ENCODE results near the gene MED12L.

Gene MED12L

GRCh38 chr3:151460228-151460627 is 374.8 kb downstream of the MED12L start:
- TF ChIP-seq, protein P1, sequence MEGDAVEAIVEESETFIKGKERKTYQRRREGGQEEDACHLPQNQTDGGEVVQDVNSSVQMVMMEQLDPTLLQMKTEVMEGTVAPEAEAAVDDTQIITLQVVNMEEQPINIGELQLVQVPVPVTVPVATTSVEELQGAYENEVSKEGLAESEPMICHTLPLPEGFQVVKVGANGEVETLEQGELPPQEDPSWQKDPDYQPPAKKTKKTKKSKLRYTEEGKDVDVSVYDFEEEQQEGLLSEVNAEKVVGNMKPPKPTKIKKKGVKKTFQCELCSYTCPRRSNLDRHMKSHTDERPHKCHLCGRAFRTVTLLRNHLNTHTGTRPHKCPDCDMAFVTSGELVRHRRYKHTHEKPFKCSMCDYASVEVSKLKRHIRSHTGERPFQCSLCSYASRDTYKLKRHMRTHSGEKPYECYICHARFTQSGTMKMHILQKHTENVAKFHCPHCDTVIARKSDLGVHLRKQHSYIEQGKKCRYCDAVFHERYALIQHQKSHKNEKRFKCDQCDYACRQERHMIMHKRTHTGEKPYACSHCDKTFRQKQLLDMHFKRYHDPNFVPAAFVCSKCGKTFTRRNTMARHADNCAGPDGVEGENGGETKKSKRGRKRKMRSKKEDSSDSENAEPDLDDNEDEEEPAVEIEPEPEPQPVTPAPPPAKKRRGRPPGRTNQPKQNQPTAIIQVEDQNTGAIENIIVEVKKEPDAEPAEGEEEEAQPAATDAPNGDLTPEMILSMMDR (IDR thresholded peaks at IDR 0.05; ENCODE audit: low read depth, low read length) = no peak
- no peak overlapping the region for H3K27ac ChIP-seq
- H3K9me3 ChIP-seq (ENCODE audit: severe bottlenecking) = no peaks in the 10 kb centered on the region
- H3K36me3 ChIP-seq = no peaks in the 10 kb centered on the region
- DNase-seq = no peak
- no peak overlapping the region for H3K4me3 ChIP-seq (ENCODE audit: low read depth, low read length)
- H3K27me3 ChIP-seq (ENCODE audit: insufficient read depth, low read depth, severe bottlenecking) = peaks cover 79% of the 10 kb centered on the region

DNA sequence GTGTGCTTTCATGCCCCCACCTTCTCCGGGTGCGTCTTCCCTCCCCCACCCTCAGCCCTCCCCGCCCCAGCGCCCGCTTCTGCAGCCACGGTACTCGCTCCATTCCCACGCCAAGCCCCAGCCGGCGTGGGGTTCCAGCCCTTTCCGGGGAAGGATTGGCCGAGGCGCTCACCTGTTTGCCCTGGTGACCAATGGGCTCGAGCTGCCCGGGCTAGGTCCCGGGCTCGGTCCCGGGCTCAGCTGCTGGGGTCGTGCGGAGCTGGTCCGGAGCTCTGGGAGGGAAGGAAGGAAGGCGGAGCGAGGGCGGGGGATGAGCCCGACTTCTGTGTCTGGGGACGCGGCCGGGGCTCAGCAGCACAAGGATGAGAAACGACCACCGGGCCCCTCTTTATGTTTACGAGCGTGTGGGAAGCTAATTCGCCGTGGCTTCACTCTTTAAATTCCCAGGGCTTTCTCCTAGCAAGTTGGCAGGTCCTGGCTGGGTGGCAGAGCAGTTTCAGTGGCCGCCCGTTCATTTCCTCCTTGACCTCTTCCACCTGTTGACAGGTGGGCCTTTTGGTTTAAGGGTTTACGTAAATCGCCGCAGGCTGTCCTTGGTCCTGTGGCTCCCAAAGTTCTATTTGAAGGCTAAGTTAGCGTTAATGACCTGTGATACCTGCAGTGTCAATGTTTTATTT is 375.4 kb downstream of the MED12L start, which contains the start of gene IGSF10:
IGSF10 (minus strand) TSS at position 288 of the 677 bp plus-strand sequence. CDS start 2,352 bp downstream, outside the sequence.
- TF ChIP-seq, protein P1 (IDR thresholded peaks at IDR 0.05; ENCODE audit: low read depth, low read length) = no peak
- peaks cover 83% of the 10 kb centered on the region for H3K27me3 ChIP-seq (ENCODE audit: insufficient read depth, low read depth, severe bottlenecking)
- H3K9me3 ChIP-seq (ENCODE audit: severe bottlenecking) = no peaks in the 10 kb centered on the region
- H3K4me3 ChIP-seq (ENCODE audit: low read depth, low read length) = no peak within 1 kb of the TSS
- peak; percentile 8 for DNase-seq
- no peaks in the 10 kb centered on the region for H3K36me3 ChIP-seq
- H3K27ac ChIP-seq = no peak within 1 kb of the TSS

- H3K9me3 ChIP-seq (ENCODE audit: severe bottlenecking) = no peaks in the 10 kb centered on the region
- H3K4me3 ChIP-seq (ENCODE audit: low read depth, low read length) = no peak overlapping the region
- H3K27me3 ChIP-seq (ENCODE audit: insufficient read depth, low read depth, severe bottlenecking) = peaks cover 79% of the 10 kb centered on the region
- H3K36me3 ChIP-seq = no peaks in the 10 kb centered on the region
- no peak for DNase-seq
- H3K27ac ChIP-seq = no peak overlapping the region
- TF ChIP-seq, protein P1 (IDR thresholded peaks at IDR 0.05; ENCODE audit: low read depth, low read length) = no peak
These were observed 376.9 kb downstream of the MED12L start for GRCh38 chr3:151462278-151462780.

DNA sequence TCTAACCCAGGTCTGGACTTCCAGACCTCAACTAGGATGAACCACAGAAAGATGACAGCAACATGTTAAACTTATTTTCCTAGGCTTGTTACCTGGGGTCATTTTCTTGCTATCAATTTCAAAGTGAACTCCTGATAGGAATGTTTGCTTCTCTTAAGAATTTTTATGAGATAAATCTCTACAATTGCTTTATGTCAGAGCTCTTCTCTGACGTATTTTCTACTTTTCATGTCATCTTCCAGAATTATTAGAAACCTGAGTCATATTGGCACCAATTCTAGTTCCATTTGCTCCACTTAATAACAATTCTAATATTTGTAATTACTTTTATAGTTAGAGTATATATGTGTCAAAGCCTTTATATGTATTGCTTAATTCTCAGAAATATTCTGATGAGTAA is 377.5 kb downstream of the MED12L start:
- Histone ChIP-seq H3K36me3 (no peaks in the 10 kb centered on the region), H3K27me3 (ENCODE audit: insufficient read depth, low read depth, severe bottlenecking) (peaks cover 77% of the 10 kb centered on the region), H3K4me3 (ENCODE audit: low read depth, low read length) (no peak overlapping the region), H3K27ac (no peak overlapping the region), H3K9me3 (ENCODE audit: severe bottlenecking) (no peaks in the 10 kb centered on the region)
- no peak for DNase-seq
- TF ChIP-seq, protein P1 (IDR thresholded peaks at IDR 0.05; ENCODE audit: low read depth, low read length) = no peak

GRCh38 chr3:151467069-151467468 is 381.6 kb downstream of the MED12L start:
- H3K4me3 ChIP-seq (ENCODE audit: low read depth, low read length) = no peak overlapping the region
- no peak overlapping the region for H3K27ac ChIP-seq
- TF ChIP-seq, protein P1 (IDR thresholded peaks at IDR 0.05; ENCODE audit: low read depth, low read length) = no peak
- peaks cover 55% of the 10 kb centered on the region for H3K27me3 ChIP-seq (ENCODE audit: insufficient read depth, low read depth, severe bottlenecking)
- H3K9me3 ChIP-seq (ENCODE audit: severe bottlenecking) = no peaks in the 10 kb centered on the region
- H3K36me3 ChIP-seq = no peaks in the 10 kb centered on the region
- no peak for DNase-seq

Data from WERI-Rb-1 (cell line).